ENCODE data around the gene NLRX1.
"Not testable (repeated sequence)": the region's sequence is repeated elsewhere in the genome, so short reads cannot be mapped to it uniquely, and the experiment has no call there.

- TF ChIP-seq, protein P1, sequence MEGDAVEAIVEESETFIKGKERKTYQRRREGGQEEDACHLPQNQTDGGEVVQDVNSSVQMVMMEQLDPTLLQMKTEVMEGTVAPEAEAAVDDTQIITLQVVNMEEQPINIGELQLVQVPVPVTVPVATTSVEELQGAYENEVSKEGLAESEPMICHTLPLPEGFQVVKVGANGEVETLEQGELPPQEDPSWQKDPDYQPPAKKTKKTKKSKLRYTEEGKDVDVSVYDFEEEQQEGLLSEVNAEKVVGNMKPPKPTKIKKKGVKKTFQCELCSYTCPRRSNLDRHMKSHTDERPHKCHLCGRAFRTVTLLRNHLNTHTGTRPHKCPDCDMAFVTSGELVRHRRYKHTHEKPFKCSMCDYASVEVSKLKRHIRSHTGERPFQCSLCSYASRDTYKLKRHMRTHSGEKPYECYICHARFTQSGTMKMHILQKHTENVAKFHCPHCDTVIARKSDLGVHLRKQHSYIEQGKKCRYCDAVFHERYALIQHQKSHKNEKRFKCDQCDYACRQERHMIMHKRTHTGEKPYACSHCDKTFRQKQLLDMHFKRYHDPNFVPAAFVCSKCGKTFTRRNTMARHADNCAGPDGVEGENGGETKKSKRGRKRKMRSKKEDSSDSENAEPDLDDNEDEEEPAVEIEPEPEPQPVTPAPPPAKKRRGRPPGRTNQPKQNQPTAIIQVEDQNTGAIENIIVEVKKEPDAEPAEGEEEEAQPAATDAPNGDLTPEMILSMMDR (IDR thresholded peaks at IDR 0.05) = not testable (repeated sequence)
- not testable (repeated sequence) for TF ChIP-seq POLR2A (IDR thresholded peaks at IDR 0.05)
These were observed 32.7 kb downstream of the NLRX1 start for GRCh38 chr11:119201236-119201635.
